GM10847 (cell line): ENCODE measurements around the gene CLEC16A.

Experiments used
- POLR2A ChIP-seq: IDR thresholded peaks from 2 replicates; pipeline ENCODE4 v1.6.1; 2011; ENCODE audit not compliant: insufficient read length; ENCODE audit errors: extremely low read depth

Gene CLEC16A

GRCh38 chr16:11117576-11118211, 173.3 kb downstream of the CLEC16A start:
- TF ChIP-seq POLR2A: no peak

GRCh38 chr16:11118479-11118878, 174.1 kb downstream of the CLEC16A start:
- TF ChIP-seq POLR2A: no peak

GRCh38 chr16:11121083-11121608, 176.8 kb downstream of the CLEC16A start:
- TF ChIP-seq POLR2A: no peak

- TF ChIP-seq POLR2A: no peak
Measured at GRCh38 chr16:11121914-11122692, 177.7 kb downstream of the CLEC16A start.

- TF ChIP-seq POLR2A: no peak
Measured at GRCh38 chr16:11123666-11124065, 179.3 kb downstream of the CLEC16A start.

GRCh38 chr16:11125936-11126335, 181.6 kb downstream of the CLEC16A start:
- TF ChIP-seq POLR2A: no peak

- TF ChIP-seq POLR2A: no peak
Measured at GRCh38 chr16:11126399-11127054, 182.2 kb downstream of the CLEC16A start.

- no peak for TF ChIP-seq POLR2A
Measured at GRCh38 chr16:11127610-11128195, 183.3 kb downstream of the CLEC16A start.

- no peak for TF ChIP-seq POLR2A
Measured at GRCh38 chr16:11128211-11129141, 184.1 kb downstream of the CLEC16A start.

GRCh38 chr16:11129378-11129781, 185.0 kb downstream of the CLEC16A start:
- no peak for TF ChIP-seq POLR2A

- no peak for TF ChIP-seq POLR2A
Measured at GRCh38 chr16:11130978-11131665, 186.8 kb downstream of the CLEC16A start.

GRCh38 chr16:11131706-11132105, 187.3 kb downstream of the CLEC16A start:
- no peak for TF ChIP-seq POLR2A

GRCh38 chr16:11133344-11133943, 189.1 kb downstream of the CLEC16A start:
- TF ChIP-seq POLR2A: no peak
